GM23248 (cell line): ENCODE data around the gene KDM3B. TPM values are rescaled to one million over a fixed set of nuclear protein-coding genes. Genes with fewer than 3 reads are reported as not detected.

Source experiments
- DNase-seq: peaks from one replicate; pipeline ENCODE4 v3.0.0-alpha.2; 2015
- H2AFZ ChIP-seq: fragments of 200-600 bp; sonication (generic); 2 replicates; pipeline ENCODE4 v1.6.1; 2016; ENCODE audit warnings: antibody characterized with exemption
- H3F3A ChIP-seq: fragments of 200-600 bp; sonication (generic); 2 replicates; pipeline ENCODE4 v1.6.1; 2016; ENCODE audit warnings: mild to moderate bottlenecking, antibody characterized with exemption, mixed run types; ENCODE audit not compliant: insufficient read depth
- H3K27ac ChIP-seq: fragments of 200-600 bp; sonication (generic); 2 replicates; pipeline ENCODE4 v1.5.1; 2016; ENCODE audit warnings: mild to moderate bottlenecking
- H3K27me3 ChIP-seq: fragments of 200-600 bp; sonication (generic); replicated peaks from 2 replicates; pipeline ENCODE4 v1.6.1; 2016; ENCODE audit warnings: mild to moderate bottlenecking; ENCODE audit not compliant: insufficient read depth
- H3K36me3 ChIP-seq: fragments of 200-600 bp; sonication (generic); 2 replicates; pipeline ENCODE4 v1.6.1; 2016; ENCODE audit warnings: low read depth, mild to moderate bottlenecking
- H3K4me1 ChIP-seq: fragments of 200-600 bp; sonication (generic); 2 replicates; pipeline ENCODE4 v1.6.1; 2016; ENCODE audit warnings: mild to moderate bottlenecking; ENCODE audit not compliant: insufficient read depth
- H3K4me2 ChIP-seq: fragments of 200-600 bp; sonication (generic); one replicate; pipeline ENCODE4 v1.6.1; 2016; ENCODE audit warnings: mild to moderate bottlenecking; ENCODE audit not compliant: unreplicated experiment
- H3K4me3 ChIP-seq: fragments of 200-600 bp; sonication (generic); 2 replicates; pipeline ENCODE4 v1.5.1; 2016; ENCODE audit warnings: mild to moderate bottlenecking
- H3K79me2 ChIP-seq: fragments of 200-600 bp; sonication (generic); 2 replicates; pipeline ENCODE4 v1.6.1; 2016; ENCODE audit warnings: mild to moderate bottlenecking; ENCODE audit not compliant: insufficient read depth
- H3K9ac ChIP-seq: fragments of 200-600 bp; sonication (generic); 2 replicates; pipeline ENCODE4 v1.6.1; 2016; ENCODE audit warnings: mild to moderate bottlenecking
- H3K9me2 ChIP-seq: fragments of 200-600 bp; sonication (generic); 2 replicates; pipeline ENCODE4 v1.6.1; 2016; ENCODE audit warnings: mixed run types, mild to moderate bottlenecking, moderate library complexity; ENCODE audit not compliant: insufficient read depth
- H3K9me3 ChIP-seq: fragments of 200-600 bp; sonication (generic); one replicate; pipeline ENCODE4 v1.6.1; 2017; ENCODE audit warnings: low read depth
- H4K20me1 ChIP-seq: fragments of 200-600 bp; sonication (generic); 2 replicates; pipeline ENCODE4 v1.6.0; 2016; ENCODE audit not compliant: insufficient read depth
- EZH2 ChIP-seq: fragments of 200-600 bp; sonication (generic); IDR thresholded peaks from 2 replicates; pipeline ENCODE4 v1.6.1; 2018; ENCODE audit warnings: antibody characterized with exemption, mild to moderate bottlenecking; ENCODE audit not compliant: insufficient read depth, poor library complexity, severe bottlenecking
- EZH2phosphoT487 ChIP-seq: fragments of 200-600 bp; sonication (generic); IDR thresholded peaks from 2 replicates; pipeline ENCODE4 v1.6.1; 2018; ENCODE audit warnings: antibody characterized with exemption, moderate library complexity, mild to moderate bottlenecking, low read depth; ENCODE audit not compliant: insufficient read depth
- WGBS, 2 experiments: methylation state at CpG; one replicate each; pipeline ENCODE4 v1.1.6; 2015 to 2017; ENCODE audit warnings: low lambda C conversion rate in 2 of 2, low coverage in 1 of 2; ENCODE audit errors: missing lambda C conversion rate in 2 of 2; 5-methylcytosine and 5-hydroxymethylcytosine counted together
- in situ Hi-C: fragments of 300-500 bp; cut with MboI; formaldehyde crosslinking; loops from 2 replicates; pipeline ENCODE4 v1.15.0; 2020
- polyA plus RNA-seq: library from polyadenylated mRNA; unstranded; fragments of >200 nt; fragmentation: Nextera tagmentation; extraction: Ambion mirVana; gene quantifications from 2 replicates; pipeline ENCODE4 v1.2.1, GENCODE V29; 2016
- total RNA-seq: library from RNA; depleted of rRNA; stranded (reverse); fragments of >200 nt; shearing (Covaris generic); gene quantifications from 2 replicates; pipeline ENCODE4 v1.2.3, GENCODE V29; 2014

Gene KDM3B
- total and polyA plus RNA-seq, 2 experiments from 2014 or later = 12.6 to 28.3 TPM

DNA sequence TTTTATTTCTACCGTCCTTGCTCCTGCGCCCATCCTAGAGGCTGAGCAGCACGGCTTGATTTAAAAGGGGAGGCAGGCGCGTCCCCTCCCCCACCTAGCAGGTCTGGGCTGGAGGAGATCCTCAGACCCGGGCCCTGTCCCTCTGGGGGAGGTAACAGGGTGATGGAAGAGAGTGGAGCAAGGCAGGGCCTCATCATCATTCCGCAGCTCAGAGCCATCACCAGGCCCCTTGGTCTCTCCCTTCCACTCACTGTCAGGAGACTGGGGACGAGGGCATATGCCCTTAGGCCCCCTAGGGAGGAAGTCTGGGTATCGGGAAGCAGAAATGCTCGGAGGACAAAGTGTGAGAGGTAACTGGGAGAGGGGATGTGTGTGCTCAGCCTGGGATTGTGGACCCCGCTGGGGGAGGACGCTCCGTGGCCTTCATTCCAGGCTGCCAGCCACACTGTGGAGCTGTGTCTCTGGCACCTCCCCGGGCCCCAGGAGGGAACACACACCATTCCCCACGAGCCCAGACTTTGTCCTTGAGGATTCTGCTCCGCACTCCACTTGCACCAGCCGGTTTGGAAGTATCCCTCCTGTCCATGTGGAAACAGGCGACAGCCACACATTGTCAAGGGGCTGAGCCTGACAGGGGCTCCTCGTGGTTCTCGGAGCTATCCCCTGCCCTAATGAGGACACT lies 87.1 kb downstream of the KDM3B start:
- no peaks in the 10 kb centered on the region for H4K20me1 ChIP-seq
- in situ Hi-C loops = no loop called here
- peak overlapping the region; percentile 90 for H2AFZ ChIP-seq
- DNase-seq = peak; percentile 21
- H3F3A ChIP-seq = peaks cover 11% of the 10 kb centered on the region
- peak overlapping the region; percentile 76 for H3K4me3 ChIP-seq
- WGBS, 2 experiments = 37 to 39% methylated on average over 18 to 20 of the region's 20 CpGs
- TF ChIP-seq EZH2phosphoT487 = no peak
- TF ChIP-seq EZH2 = no peak
- H3K36me3 ChIP-seq = peaks cover 12% of the 10 kb centered on the region; the same call in 1 of the 2 replicates
- no peak overlapping the region for H3K27ac ChIP-seq
- H3K4me1 ChIP-seq = peaks cover 6% of the 10 kb centered on the region
- no peaks in the 10 kb centered on the region for H3K79me2 ChIP-seq
- no peaks in the 10 kb centered on the region for H3K9me3 ChIP-seq
- H3K9me2 ChIP-seq = no peaks in the 10 kb centered on the region
- H3K4me2 ChIP-seq = peak overlapping the region; percentile 77
- no peaks in the 10 kb centered on the region for H3K27me3 ChIP-seq
- peak overlapping the region; percentile 74 for H3K9ac ChIP-seq

DNA sequence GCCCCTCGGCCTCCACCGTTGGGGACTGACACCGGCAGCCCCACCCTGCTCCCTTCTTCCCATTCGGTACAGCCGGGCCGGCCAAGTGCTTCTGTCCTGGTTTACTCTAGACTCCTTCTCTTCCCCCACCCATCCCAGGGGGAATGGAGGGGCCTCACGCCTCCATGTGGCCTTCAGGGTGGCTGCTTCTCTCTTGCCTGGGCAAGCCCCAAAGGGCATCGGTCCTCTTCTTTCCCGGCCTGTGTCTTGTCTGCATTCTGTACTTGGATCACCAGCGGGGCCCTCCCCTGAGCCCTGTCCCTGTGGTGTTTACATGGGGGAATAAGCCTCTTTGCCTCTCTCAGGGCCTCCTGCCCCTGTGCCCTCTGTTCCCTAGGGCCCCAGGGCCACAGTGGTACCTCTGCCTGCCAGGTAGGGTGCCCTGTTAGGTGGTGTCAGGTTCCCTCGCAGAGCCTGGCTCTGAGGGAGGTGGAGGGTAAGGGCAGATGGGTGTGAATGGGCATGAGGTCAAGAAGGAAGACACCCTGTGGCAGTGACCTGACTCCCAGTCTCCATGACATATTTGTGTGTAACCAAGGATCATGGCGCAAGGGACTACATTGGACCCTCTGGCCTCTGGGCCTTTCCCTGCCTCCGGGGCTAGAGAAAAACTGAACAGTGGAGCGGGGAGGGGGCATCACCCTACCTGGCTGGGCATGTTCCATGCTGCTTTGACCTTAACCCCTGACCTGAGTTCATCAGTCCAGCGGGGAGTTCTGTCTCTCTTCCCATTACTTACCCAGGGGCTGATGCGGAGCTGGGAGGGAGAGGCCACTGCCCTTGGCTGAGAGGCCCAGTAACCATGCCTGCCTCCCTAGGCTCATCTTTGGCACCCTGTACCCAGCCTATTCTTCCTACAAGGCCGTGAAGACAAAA lies 87.9 kb downstream of the KDM3B start:
- 76 to 84% methylated on average over 16 to 17 of the region's 17 CpGs for WGBS, 2 experiments
- H3K4me1 ChIP-seq = peaks cover 6% of the 10 kb centered on the region

DNA sequence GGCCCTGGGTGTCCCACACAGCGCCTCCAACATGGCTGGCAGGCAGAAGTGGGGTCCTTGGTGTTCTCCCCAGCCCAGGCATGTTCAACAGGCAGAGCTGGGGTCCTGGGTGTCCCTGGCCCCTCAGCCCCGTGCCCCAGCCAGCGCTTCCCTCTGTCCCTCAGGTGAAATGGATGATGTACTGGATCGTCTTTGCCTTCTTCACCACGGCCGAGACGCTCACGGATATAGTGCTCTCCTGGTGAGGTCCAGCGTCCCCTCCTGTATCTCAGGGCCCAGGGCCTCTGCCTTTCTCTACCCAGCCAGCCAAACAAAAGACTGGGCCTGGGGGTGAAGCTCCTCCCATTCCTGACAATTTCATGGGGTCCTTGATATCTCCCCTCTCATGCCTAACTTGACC lies 88.7 kb downstream of the KDM3B start:
- H3K4me1 ChIP-seq = peaks cover 6% of the 10 kb centered on the region
- peaks cover 11% of the 10 kb centered on the region for H3F3A ChIP-seq
- in situ Hi-C loops = no loop called here
- H4K20me1 ChIP-seq = no peaks in the 10 kb centered on the region
- no peaks in the 10 kb centered on the region for H3K9me2 ChIP-seq
- no peaks in the 10 kb centered on the region for H3K79me2 ChIP-seq
- H3K9ac ChIP-seq = no peak overlapping the region
- 0 out of 2 replicates have a peak, but pooled peaks cover 5% of the 10 kb centered on the region for H3K36me3 ChIP-seq
- TF ChIP-seq EZH2 (no peak), EZH2phosphoT487 (no peak)
- WGBS, 2 experiments = 84 to 88% methylated on average over 9 of the region's 9 CpGs
- no peak overlapping the region for H3K27ac ChIP-seq
- no peaks in the 10 kb centered on the region for H3K27me3 ChIP-seq
- no peaks in the 10 kb centered on the region for H3K9me3 ChIP-seq
- no peak for DNase-seq
- no peak overlapping the region for H2AFZ ChIP-seq
- H3K4me3 ChIP-seq = no peak overlapping the region
- H3K4me2 ChIP-seq = no peak overlapping the region

More for the DNA sequence above, 87.9 kb downstream of the KDM3B start:
- Histone ChIP-seq H3K4me2 (no peak overlapping the region), H2AFZ (no peak overlapping the region), H3K9me3 (no peaks in the 10 kb centered on the region), H3F3A (peaks cover 11% of the 10 kb centered on the region), H3K79me2 (no peaks in the 10 kb centered on the region), H3K27me3 (no peaks in the 10 kb centered on the region), H3K9ac (no peak overlapping the region), H3K36me3 (peaks cover 6% of the 10 kb centered on the region; the same call in 1 of the 2 replicates), H4K20me1 (no peaks in the 10 kb centered on the region), H3K4me3 (no peak overlapping the region), H3K27ac (no peak overlapping the region), H3K9me2 (no peaks in the 10 kb centered on the region)
- TF ChIP-seq EZH2 (no peak), EZH2phosphoT487 (no peak)
- DNase-seq = no peak
- in situ Hi-C loops = no loop called here

DNA sequence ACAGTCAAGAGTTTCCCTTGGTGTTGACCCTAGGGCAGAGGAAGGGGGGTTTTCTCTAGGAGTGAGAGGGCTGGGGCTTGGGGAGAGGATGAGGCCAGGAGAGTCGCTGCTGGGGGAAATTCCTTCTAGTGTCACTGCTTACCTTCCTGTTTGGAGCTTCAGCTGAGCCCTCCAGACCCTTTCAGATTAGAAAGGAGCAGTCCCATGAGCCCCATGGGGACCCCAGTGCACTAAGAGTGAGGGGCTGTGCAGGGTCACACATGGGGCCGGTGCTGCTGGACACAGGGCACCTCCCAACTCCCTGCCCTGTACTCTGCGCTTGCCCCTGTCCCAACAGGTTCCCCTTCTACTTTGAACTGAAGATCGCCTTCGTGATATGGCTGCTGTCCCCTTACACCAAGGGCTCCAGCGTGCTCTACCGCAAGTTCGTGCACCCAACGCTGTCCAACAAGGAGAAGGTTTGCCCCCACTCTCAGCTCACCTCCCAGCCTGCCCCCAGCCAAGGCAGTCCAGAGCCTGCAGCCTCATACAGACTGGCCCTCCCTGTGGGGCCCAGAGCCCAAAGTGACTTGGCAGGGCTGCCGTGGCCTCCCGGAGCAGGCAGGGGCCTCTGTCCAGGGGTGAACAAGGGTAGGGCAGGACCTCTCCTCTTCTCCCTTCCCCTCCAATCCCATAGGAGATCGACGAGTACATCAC lies 91.7 kb downstream of the KDM3B start:
- H3K9ac ChIP-seq = no peak overlapping the region
- H3K4me3 ChIP-seq = no peak overlapping the region

More for the DNA sequence above, 91.7 kb downstream of the KDM3B start:
- Histone ChIP-seq H2AFZ (no peak overlapping the region), H3K9me3 (no peaks in the 10 kb centered on the region), H3F3A (no peaks in the 10 kb centered on the region), H3K36me3 (no peaks in the 10 kb centered on the region), H3K79me2 (no peaks in the 10 kb centered on the region), H3K27me3 (no peaks in the 10 kb centered on the region), H3K27ac (no peak overlapping the region), H3K4me2 (no peak overlapping the region), H3K4me1 (0 out of 2 replicates have a peak, but pooled peaks cover 4% of the 10 kb centered on the region), H4K20me1 (no peaks in the 10 kb centered on the region), H3K9me2 (no peaks in the 10 kb centered on the region)
- 87 to 88% methylated on average over 13 of the region's 13 CpGs for WGBS, 2 experiments
- in situ Hi-C loops = no loop called here
- TF ChIP-seq EZH2phosphoT487 (no peak), EZH2 (no peak)
- DNase-seq = no peak
